Liver (tissue), 9 donors: ENCODE data around the gene ARHGAP8. TPM values are rescaled to one million over a fixed set of nuclear protein-coding genes. Genes with fewer than 3 reads are reported as not detected.

Experiments used
- DNase-seq: peaks from one replicate; pipeline ENCODE4 v3.0.0-alpha.2; 2017; ENCODE audit warnings: low spot score
- H3K27ac ChIP-seq, 2 donors: one replicate each; pipeline ENCODE4 v1.7.0; 2013; ENCODE audit warnings: inconsistent platforms in 2 of 2, low read length in 2 of 2, control low read depth in 1 of 2, low read depth in 1 of 2, mild to moderate bottlenecking in 1 of 2
- H3K27me3 ChIP-seq, 4 donors: one replicate each; pipeline versions ENCODE4 v1.6.1 to v1.7.0; 2013; ENCODE audit warnings: low read length in 3 of 4, inconsistent platforms in 1 of 4, mild to moderate bottlenecking in 1 of 4, moderate library complexity in 1 of 4; ENCODE audit not compliant: control insufficient read depth in 4 of 4, insufficient read depth in 4 of 4
- H3K36me3 ChIP-seq, 4 donors: one replicate each; pipeline versions ENCODE4 v1.6.1 to v1.7.0; 2013; ENCODE audit warnings: low read length in 3 of 4, mild to moderate bottlenecking in 3 of 4, low read depth in 1 of 4, moderate library complexity in 1 of 4; ENCODE audit not compliant: control insufficient read depth in 4 of 4, insufficient read depth in 3 of 4
- H3K4me1 ChIP-seq, 4 donors: one replicate each; pipeline versions ENCODE4 v1.6.1 to v1.7.0; 2013; ENCODE audit warnings: low read length in 3 of 4, mild to moderate bottlenecking in 3 of 4, moderate library complexity in 1 of 4; ENCODE audit not compliant: control insufficient read depth in 4 of 4, insufficient read depth in 4 of 4
- H3K4me3 ChIP-seq, 3 donors: one replicate each; pipeline versions ENCODE4 v1.6.1 to v1.7.0; 2013; ENCODE audit warnings: low read length in 3 of 3, control low read depth in 1 of 3, low read depth in 1 of 3, mild to moderate bottlenecking in 1 of 3
- H3K9ac ChIP-seq, 2 donors: one replicate each; pipeline ENCODE4 v1.7.0; 2013; ENCODE audit warnings: low read length in 2 of 2, mild to moderate bottlenecking in 2 of 2, moderate library complexity in 2 of 2, control low read depth in 1 of 2, low read depth in 1 of 2
- H3K9me3 ChIP-seq, 4 donors: one replicate each; pipeline versions ENCODE4 v1.6.1 to v1.7.0; 2013; ENCODE audit warnings: low read length in 3 of 4; ENCODE audit not compliant: control insufficient read depth in 4 of 4
- ATF3 ChIP-seq: IDR thresholded peaks from 2 replicates; pipeline ENCODE4 v1.6.1; 2016; ENCODE audit warnings: antibody characterized with exemption
- CTCF ChIP-seq: fragments of 150-350 bp; IDR thresholded peaks from 2 replicates; pipeline ENCODE4 v1.5.1; 2017; ENCODE audit warnings: improper control_type of control experiment, low read depth, low read length; ENCODE audit not compliant: missing input control
- EGR1 ChIP-seq, 2 donors: IDR thresholded peaks; 2 replicates each; pipeline ENCODE4 v1.6.1; 2016 to 2018; ENCODE audit warnings: antibody characterized with exemption in 2 of 2, low read depth in 2 of 2
- FOXA1 ChIP-seq: IDR thresholded peaks from 2 replicates; pipeline ENCODE4 v1.6.1; 2016; ENCODE audit warnings: antibody characterized with exemption
- FOXA2 ChIP-seq: IDR thresholded peaks from 2 replicates; pipeline ENCODE4 v1.6.1; 2016; ENCODE audit warnings: antibody characterized with exemption
- GABPA ChIP-seq, 2 donors: IDR thresholded peaks in 1 of 2; conservative IDR thresholded peaks in 1 of 2; 2 replicates each; pipeline ENCODE4 v1.6.1; 2016; ENCODE audit warnings: antibody characterized with exemption in 2 of 2, mild to moderate bottlenecking in 1 of 2, moderate library complexity in 1 of 2
- HNF4A ChIP-seq, 2 donors: conservative IDR thresholded peaks; 2 replicates each; pipeline ENCODE4 v1.6.1; 2016; ENCODE audit warnings: antibody characterized with exemption in 2 of 2, mild to moderate bottlenecking in 2 of 2
- JUND ChIP-seq, 2 donors: IDR thresholded peaks; 2 replicates each; pipeline ENCODE4 v1.6.1; 2016; ENCODE audit warnings: antibody characterized with exemption in 2 of 2
- MAX ChIP-seq: IDR thresholded peaks from 2 replicates; pipeline ENCODE4 v1.6.1; 2016; ENCODE audit warnings: antibody characterized with exemption
- NR2F2 ChIP-seq: IDR thresholded peaks from 2 replicates; pipeline ENCODE4 v1.6.1; 2016; ENCODE audit warnings: antibody characterized with exemption
- RAD21 ChIP-seq, 2 donors: IDR thresholded peaks; 2 replicates each; pipeline ENCODE4 v1.6.1; 2016; ENCODE audit warnings: antibody characterized with exemption in 2 of 2, mild to moderate bottlenecking in 2 of 2
- RXRA ChIP-seq, 2 donors: IDR thresholded peaks; 2 replicates each; pipeline ENCODE4 v1.6.1; 2017 to 2018; ENCODE audit warnings: antibody characterized with exemption in 2 of 2, mild to moderate bottlenecking in 1 of 2
- TAF1 ChIP-seq: conservative IDR thresholded peaks from 2 replicates; pipeline ENCODE4 v1.6.1; 2016; ENCODE audit warnings: antibody characterized with exemption, mild to moderate bottlenecking
- YY1 ChIP-seq: IDR thresholded peaks from 2 replicates; pipeline ENCODE4 v1.6.1; 2016; ENCODE audit warnings: antibody characterized with exemption, mild to moderate bottlenecking
- ZBTB33 ChIP-seq: IDR thresholded peaks from 2 replicates; pipeline ENCODE4 v1.6.1; 2016; ENCODE audit warnings: antibody characterized with exemption
- WGBS: extraction: QIAGEN DNeasy Blood & Tissue Kit; methylation state at CpG from one replicate; pipeline ENCODE4 v1.1.7; 2013; 5-methylcytosine and 5-hydroxymethylcytosine counted together
- polyA plus RNA-seq, 2 donors: library from polyadenylated mRNA; stranded (reverse) in 1 of 2; unstranded in 1 of 2; fragments of 200-250 nt in 1 of 2; fragments of >200 nt in 1 of 2; fragmentation: Nextera tagmentation in 1 of 2; extraction: Ambion mirVana in 1 of 2; gene quantifications; one replicate each; pipeline versions ENCODE4 v1.2.1 to v1.2.3, GENCODE V29; 2013 to 2015
- total RNA-seq, 2 donors: library from RNA; depleted of rRNA; stranded (reverse); fragments of >200 nt; gene quantifications; one replicate each; pipeline ENCODE4 v1.2.3, GENCODE V29; 2014
- donor health status: healthy.
- donor health status: healthy.
- donor health status: healthy.
- donor health status: healthy.
- donor health status: healthy.

The ARHGAP8 gene
- total and polyA plus RNA-seq, 4 donors: 0.58 to 1.8 (median 1.1) TPM

- TF ChIP-seq JUND (IDR thresholded peaks at IDR 0.05): no peak
- peak in 1 of 2 donors; percentile 33 for TF ChIP-seq RXRA (IDR thresholded peaks at IDR 0.05)
- TF ChIP-seq RAD21 (IDR thresholded peaks at IDR 0.05): no peak
- peak; percentile 9 to 22 for TF ChIP-seq HNF4A (conservative IDR thresholded peaks at IDR 0.05)
- TF ChIP-seq ZBTB33: no peak
- H3K9ac ChIP-seq: no peak overlapping the region
- peaks cover 26 to 55% (median 41%) of the 10 kb centered on the region in 4 donors for H3K4me1 ChIP-seq
- H3K4me3 ChIP-seq: no peak overlapping the region
- peak overlapping the region; percentile 9 to 56 for H3K27ac ChIP-seq
- H3K36me3 ChIP-seq: no peaks in the 10 kb centered on the region
- H3K27me3 ChIP-seq: no peaks in the 10 kb centered on the region
- no peak for DNase-seq
- WGBS: 47% methylated on average over 23 of the region's 23 CpGs
- H3K9me3 ChIP-seq: no peaks in the 10 kb centered on the region
These were observed 41.7 kb upstream of the ARHGAP8 start for GRCh38 chr22:44710474-44711240.

GRCh38 chr22:44711241-44711560 lies 41.2 kb upstream of the ARHGAP8 start:
- Histone ChIP-seq H3K4me1 (peaks cover 26 to 57% (median 43%) of the 10 kb centered on the region in 4 donors), H3K36me3 (no peaks in the 10 kb centered on the region), H3K27ac (peak overlapping the region in 1 of 2 donors; percentile 56), H3K27me3 (no peaks in the 10 kb centered on the region), H3K4me3 (no peak overlapping the region), H3K9me3 (no peaks in the 10 kb centered on the region), H3K9ac (no peak overlapping the region)
- no peak for DNase-seq
- WGBS: 66% methylated on average over 4 of the region's 4 CpGs
- no peak for TF ChIP-seq YY1
- TF ChIP-seq FOXA1: no peak
- TF ChIP-seq EGR1 (IDR thresholded peaks at IDR 0.05; ENCODE audit: low read depth in 2 of 2): no peak
- no peak for TF ChIP-seq MAX
- no peak for TF ChIP-seq NR2F2
- TF ChIP-seq ATF3: no peak
- TF ChIP-seq RAD21 (IDR thresholded peaks at IDR 0.05): no peak
- TF ChIP-seq HNF4A (conservative IDR thresholded peaks at IDR 0.05): no peak
- TF ChIP-seq GABPA (IDR thresholded peaks at IDR 0.05 in 1 of 2, conservative IDR thresholded peaks at IDR 0.05 in 1 of 2): no peak
- no peak for TF ChIP-seq RXRA (IDR thresholded peaks at IDR 0.05)
- no peak for TF ChIP-seq FOXA2
- TF ChIP-seq TAF1: no peak
- TF ChIP-seq CTCF: no peak
